ENCODE measurements around the gene MKX.

- TF ChIP-seq TCF7L2 (IDR thresholded peaks at IDR 0.05; ENCODE audit: borderline replicate concordance, extremely low read depth, insufficient read depth, insufficient read length) (no peak), CTCF (IDR thresholded peaks at IDR 0.05 in 2 of 3, conservative IDR thresholded peaks at IDR 0.05 in 1 of 3; ENCODE audit: borderline replicate concordance in 1 of 3, insufficient read depth in 1 of 3, low read depth in 2 of 3, low read length in 2 of 3) (no peak), ATF3 (IDR thresholded peaks at IDR 0.05) (no peak), SIN3A (IDR thresholded peaks at IDR 0.05; ENCODE audit: low read depth) (no peak), MAX (IDR thresholded peaks at IDR 0.05) (no peak), POLR2A (IDR thresholded peaks at IDR 0.05; ENCODE audit: borderline replicate concordance, extremely low read depth, insufficient read depth, insufficient read length) (no peak)
Observed at GRCh38 chr10:27635290-27635689, 110.3 kb downstream of the MKX start.
